Rectal smooth muscle tissue (tissue), 1 donor: Measurements from ENCODE around the gene TMED9.

Source experiments
- H3K27ac ChIP-seq: one replicate; pipeline ENCODE4 v1.7.0; 2013; ENCODE audit warnings: low read depth, low read length, inconsistent platforms
- H3K27me3 ChIP-seq: one replicate; pipeline ENCODE4 v1.7.0; 2013; ENCODE audit warnings: low read length; ENCODE audit not compliant: control insufficient read depth, insufficient read depth
- H3K36me3 ChIP-seq: one replicate; pipeline ENCODE4 v1.7.0; 2013; ENCODE audit warnings: low read length; ENCODE audit not compliant: control insufficient read depth, insufficient read depth
- H3K4me1 ChIP-seq: one replicate; pipeline ENCODE4 v1.7.0; 2013; ENCODE audit warnings: low read length; ENCODE audit not compliant: control insufficient read depth, insufficient read depth
- H3K4me3 ChIP-seq: one replicate; pipeline ENCODE4 v1.7.0; 2013; ENCODE audit warnings: low read length
- H3K9ac ChIP-seq: one replicate; pipeline ENCODE4 v1.7.0; 2013; ENCODE audit warnings: low read length

The TMED9 gene

GRCh38 chr5:177592905-177593304 is 902 bp downstream of the TMED9 start:
- peaks cover 2% of the 10 kb centered on the region for H3K27me3 ChIP-seq
- H3K9ac ChIP-seq = peak overlapping the region; percentile 80
- no peak overlapping the region for H3K27ac ChIP-seq
- H3K4me1 ChIP-seq = no peaks in the 10 kb centered on the region
- H3K36me3 ChIP-seq = peaks cover 31% of the 10 kb centered on the region
- H3K4me3 ChIP-seq = peak overlapping the region; percentile 99

GRCh38 chr5:177593511-177593910 is 1.5 kb downstream of the TMED9 start:
- H3K4me1 ChIP-seq = no peaks in the 10 kb centered on the region
- no peak overlapping the region for H3K9ac ChIP-seq
- peak overlapping the region; percentile 2 for H3K4me3 ChIP-seq
- no peak overlapping the region for H3K27ac ChIP-seq
- peaks cover 31% of the 10 kb centered on the region for H3K36me3 ChIP-seq
- H3K27me3 ChIP-seq = peaks cover 2% of the 10 kb centered on the region

- Histone ChIP-seq H3K4me3 (no peak overlapping the region), H3K4me1 (no peaks in the 10 kb centered on the region), H3K27me3 (peaks cover 2% of the 10 kb centered on the region), H3K9ac (no peak overlapping the region), H3K36me3 (peaks cover 31% of the 10 kb centered on the region), H3K27ac (no peak overlapping the region)
Measured at GRCh38 chr5:177594071-177594470, 2.1 kb downstream of the TMED9 start.

- H3K27me3 ChIP-seq = peaks cover 2% of the 10 kb centered on the region
- H3K27ac ChIP-seq = no peak overlapping the region
- H3K9ac ChIP-seq = no peak overlapping the region
- no peak overlapping the region for H3K4me3 ChIP-seq
- peaks cover 31% of the 10 kb centered on the region for H3K36me3 ChIP-seq
- H3K4me1 ChIP-seq = no peaks in the 10 kb centered on the region
Measured at GRCh38 chr5:177595026-177595585, 3.1 kb downstream of the TMED9 start.

GRCh38 chr5:177595991-177596774 is 4.2 kb downstream of the TMED9 start:
- H3K36me3 ChIP-seq = peaks cover 31% of the 10 kb centered on the region
- H3K4me1 ChIP-seq = peaks cover 4% of the 10 kb centered on the region
- peaks cover 2% of the 10 kb centered on the region for H3K27me3 ChIP-seq

GRCh38 chr5:177596775-177597238 is 4.8 kb downstream of the TMED9 start:
- no peak overlapping the region for H3K27ac ChIP-seq
- no peaks in the 10 kb centered on the region for H3K27me3 ChIP-seq
- no peak overlapping the region for H3K9ac ChIP-seq
- no peak overlapping the region for H3K4me3 ChIP-seq
- H3K4me1 ChIP-seq = peaks cover 4% of the 10 kb centered on the region
- peaks cover 31% of the 10 kb centered on the region for H3K36me3 ChIP-seq

More at GRCh38 chr5:177595991-177596774, 4.2 kb downstream of the TMED9 start:
- no peak overlapping the region for H3K9ac ChIP-seq
- H3K4me3 ChIP-seq = no peak overlapping the region
- no peak overlapping the region for H3K27ac ChIP-seq

GRCh38 chr5:177598477-177598876 is 6.5 kb downstream of the TMED9 start:
- no peak overlapping the region for H3K4me3 ChIP-seq
- H3K36me3 ChIP-seq = peaks cover 31% of the 10 kb centered on the region
- no peaks in the 10 kb centered on the region for H3K27me3 ChIP-seq
- no peak overlapping the region for H3K9ac ChIP-seq
- no peak overlapping the region for H3K27ac ChIP-seq
- peaks cover 4% of the 10 kb centered on the region for H3K4me1 ChIP-seq

GRCh38 chr5:177599731-177600507 is 7.9 kb downstream of the TMED9 start, which contains the start of gene B4GALT7:
B4GALT7 (plus strand) TSS chr5:177600132; CDS start chr5:177600211, 79 bp downstream.
- Histone ChIP-seq H3K27ac (peak within 1 kb of the TSS; percentile 81), H3K36me3 (peaks cover 17% of the 10 kb centered on the region), H3K4me1 (peaks cover 4% of the 10 kb centered on the region), H3K27me3 (no peaks in the 10 kb centered on the region), H3K9ac (peak within 1 kb of the TSS; percentile 64), H3K4me3 (peak within 1 kb of the TSS; percentile 67)

- Histone ChIP-seq H3K27ac (peak overlapping the region; percentile 76), H3K36me3 (peaks cover 11% of the 10 kb centered on the region), H3K9ac (peak overlapping the region; percentile 1), H3K4me3 (peak overlapping the region; percentile 67), H3K27me3 (no peaks in the 10 kb centered on the region), H3K4me1 (peaks cover 4% of the 10 kb centered on the region)
Measured at GRCh38 chr5:177600508-177601018, 8.6 kb downstream of the TMED9 start.

- Histone ChIP-seq H3K4me3 (no peak overlapping the region), H3K27me3 (no peaks in the 10 kb centered on the region), H3K9ac (no peak overlapping the region), H3K36me3 (peaks cover 6% of the 10 kb centered on the region), H3K4me1 (peaks cover 4% of the 10 kb centered on the region), H3K27ac (no peak overlapping the region)
Measured at GRCh38 chr5:177601126-177601525, 9.1 kb downstream of the TMED9 start.

- peaks cover 4% of the 10 kb centered on the region for H3K4me1 ChIP-seq
- no peaks in the 10 kb centered on the region for H3K36me3 ChIP-seq
- H3K27me3 ChIP-seq = no peaks in the 10 kb centered on the region
- no peak overlapping the region for H3K9ac ChIP-seq
- H3K27ac ChIP-seq = no peak overlapping the region
- H3K4me3 ChIP-seq = no peak overlapping the region
Measured at GRCh38 chr5:177601577-177602457, 9.8 kb downstream of the TMED9 start.
